ENCODE results near the gene KCTD8. TPM values are rescaled to one million over a fixed set of nuclear protein-coding genes. Genes with fewer than 3 reads are reported as not detected.

KCTD8 gene
- total RNA-seq, 1 donor from 2014 or later: not detected

- no peaks in the 10 kb centered on the region for H3K27me3 Mint-ChIP-seq (ENCODE audit: unreplicated experiment)
- no peak for TF ChIP-seq CTCF (IDR thresholded peaks at IDR 0.05)
- no peaks in the 10 kb centered on the region for H3K9me3 Mint-ChIP-seq (ENCODE audit: unreplicated experiment)
- DNase-seq (ENCODE audit: extremely low spot score, unreplicated experiment): no peak
- H3K4me3 Mint-ChIP-seq (ENCODE audit: unreplicated experiment): no peak overlapping the region
- H3K4me1 Mint-ChIP-seq (ENCODE audit: unreplicated experiment): peaks cover 10% of the 10 kb centered on the region
- no peaks in the 10 kb centered on the region for H3K36me3 Mint-ChIP-seq (ENCODE audit: unreplicated experiment)
- no peak overlapping the region for H3K27ac Mint-ChIP-seq (ENCODE audit: unreplicated experiment)
These were observed 290.9 kb downstream of the KCTD8 start for GRCh38 chr4:44157611-44158277.

- Mint-ChIP-seq H3K4me1 (ENCODE audit: unreplicated experiment) (peaks cover 10% of the 10 kb centered on the region), H3K36me3 (ENCODE audit: unreplicated experiment) (no peaks in the 10 kb centered on the region), H3K27ac (ENCODE audit: unreplicated experiment) (no peak overlapping the region), H3K9me3 (ENCODE audit: unreplicated experiment) (peaks cover 13% of the 10 kb centered on the region), H3K4me3 (ENCODE audit: unreplicated experiment) (no peak overlapping the region), H3K27me3 (ENCODE audit: unreplicated experiment) (no peaks in the 10 kb centered on the region)
- no peak for DNase-seq (ENCODE audit: extremely low spot score, unreplicated experiment)
- TF ChIP-seq CTCF (IDR thresholded peaks at IDR 0.05): no peak
These were observed 298.5 kb downstream of the KCTD8 start for GRCh38 chr4:44150091-44150576.

GRCh38 chr4:44149282-44149681 is 299.3 kb downstream of the KCTD8 start:
- peaks cover 10% of the 10 kb centered on the region for H3K4me1 Mint-ChIP-seq (ENCODE audit: unreplicated experiment)
- DNase-seq (ENCODE audit: extremely low spot score, unreplicated experiment): no peak
- no peak overlapping the region for H3K4me3 Mint-ChIP-seq (ENCODE audit: unreplicated experiment)
- H3K27ac Mint-ChIP-seq (ENCODE audit: unreplicated experiment): no peak overlapping the region
- H3K36me3 Mint-ChIP-seq (ENCODE audit: unreplicated experiment): no peaks in the 10 kb centered on the region
- no peaks in the 10 kb centered on the region for H3K27me3 Mint-ChIP-seq (ENCODE audit: unreplicated experiment)
- no peak for TF ChIP-seq CTCF (IDR thresholded peaks at IDR 0.05)
- H3K9me3 Mint-ChIP-seq (ENCODE audit: unreplicated experiment): peaks cover 13% of the 10 kb centered on the region

GRCh38 chr4:44147571-44148075 is 301.0 kb downstream of the KCTD8 start:
- H3K27ac Mint-ChIP-seq (ENCODE audit: unreplicated experiment): no peak overlapping the region
- no peak for TF ChIP-seq CTCF (IDR thresholded peaks at IDR 0.05)
- H3K36me3 Mint-ChIP-seq (ENCODE audit: unreplicated experiment): no peaks in the 10 kb centered on the region
- H3K4me3 Mint-ChIP-seq (ENCODE audit: unreplicated experiment): no peak overlapping the region
- peaks cover 10% of the 10 kb centered on the region for H3K4me1 Mint-ChIP-seq (ENCODE audit: unreplicated experiment)
- H3K9me3 Mint-ChIP-seq (ENCODE audit: unreplicated experiment): peaks cover 18% of the 10 kb centered on the region
- H3K27me3 Mint-ChIP-seq (ENCODE audit: unreplicated experiment): no peaks in the 10 kb centered on the region
- DNase-seq (ENCODE audit: extremely low spot score, unreplicated experiment): no peak

- H3K4me3 Mint-ChIP-seq (ENCODE audit: unreplicated experiment): no peak overlapping the region
- no peak overlapping the region for H3K27ac Mint-ChIP-seq (ENCODE audit: unreplicated experiment)
- TF ChIP-seq CTCF (IDR thresholded peaks at IDR 0.05): no peak
- no peaks in the 10 kb centered on the region for H3K36me3 Mint-ChIP-seq (ENCODE audit: unreplicated experiment)
- H3K9me3 Mint-ChIP-seq (ENCODE audit: unreplicated experiment): peaks cover 18% of the 10 kb centered on the region
- DNase-seq (ENCODE audit: extremely low spot score, unreplicated experiment): no peak
- H3K27me3 Mint-ChIP-seq (ENCODE audit: unreplicated experiment): no peaks in the 10 kb centered on the region
- peaks cover 10% of the 10 kb centered on the region for H3K4me1 Mint-ChIP-seq (ENCODE audit: unreplicated experiment)
These were observed 302.1 kb downstream of the KCTD8 start for GRCh38 chr4:44146516-44146915.
